OCI-LY7 (cell line): Measurements from ENCODE around the gene KLHDC10. TPM values are rescaled to one million over a fixed set of nuclear protein-coding genes. Genes with fewer than 3 reads are reported as not detected.

ENCODE experiments used
- BruUV-seq: library from RNA; stranded (reverse); fragments of 400-500 nt; replicated peaks from 2 replicates; lab custom pipeline; 2021; lab: Mats Ljungman, UMichigan
- CTCF ChIA-PET: fragments of 300-600 bp; sonication (Branson Sonifier 250); formaldehyde crosslinking; loops from one replicate; lab custom pipeline; 2022; ENCODE audit warnings: antibody characterized with exemption; ENCODE audit not compliant: unreplicated experiment; lab: Charles Lee
- POLR2A ChIA-PET: fragments of 300-600 bp; sonication (Branson Sonifier 250); formaldehyde crosslinking; loops from one replicate; lab custom pipeline; 2022; ENCODE audit warnings: antibody characterized with exemption; lab: Charles Lee
- DNase-seq: peaks from one replicate; pipeline ENCODE4 v3.0.0-alpha.2; 2015; ENCODE audit warnings: low spot score
- H2AFZ ChIP-seq: fragments of 200-600 bp; sonication (generic), shearing (Covaris generic); 2 replicates; pipeline ENCODE4 v1.6.1; 2014; ENCODE audit warnings: mild to moderate bottlenecking, antibody characterized with exemption, low read length, moderate library complexity
- H3K27ac ChIP-seq: fragments of 200-600 bp; sonication (generic); 2 replicates; pipeline ENCODE4 v1.5.1; 2014; ENCODE audit warnings: mixed run types, low read depth, mild to moderate bottlenecking, moderate library complexity, low read length, inconsistent platforms; ENCODE audit not compliant: poor library complexity, severe bottlenecking
- H3K36me3 ChIP-seq: fragments of 200-600 bp; sonication (generic); 2 replicates; pipeline ENCODE4 v1.6.1; 2014; ENCODE audit warnings: mild to moderate bottlenecking, antibody characterized with exemption, low read length, moderate library complexity, mixed read lengths; ENCODE audit not compliant: insufficient read depth
- H3K4me1 ChIP-seq: fragments of 200-600 bp; sonication (generic); 2 replicates; pipeline ENCODE4 v1.5.1; 2014; ENCODE audit warnings: mild to moderate bottlenecking, low read length; ENCODE audit not compliant: insufficient read depth, poor library complexity, severe bottlenecking
- H3K4me2 ChIP-seq: fragments of 200-600 bp; sonication (generic); 2 replicates; pipeline ENCODE4 v1.6.1; 2014; ENCODE audit warnings: mild to moderate bottlenecking, low read length
- H3K4me3 ChIP-seq: fragments of 200-600 bp; sonication (generic); 2 replicates; pipeline ENCODE4 v1.5.1; 2014; ENCODE audit warnings: mild to moderate bottlenecking, low read depth, low read length; ENCODE audit not compliant: poor library complexity, severe bottlenecking
- H3K79me2 ChIP-seq: fragments of 200-600 bp; sonication (generic); 2 replicates; pipeline ENCODE4 v1.6.1; 2016; ENCODE audit warnings: low read depth, mild to moderate bottlenecking, low read length, moderate library complexity, mixed read lengths; ENCODE audit not compliant: insufficient read depth
- H3K9me2 ChIP-seq: fragments of 200-600 bp; sonication (generic); 2 replicates; pipeline ENCODE4 v1.6.1; 2016; ENCODE audit warnings: mild to moderate bottlenecking, low read length, mixed read lengths; ENCODE audit not compliant: insufficient read depth
- H3K9me3 ChIP-seq: fragments of 200-600 bp; sonication (generic); 2 replicates; pipeline ENCODE4 v1.6.1; 2014; ENCODE audit warnings: mild to moderate bottlenecking, mixed run types, low read length, mixed read lengths
- H4K20me1 ChIP-seq: fragments of 200-600 bp; sonication (generic); 2 replicates; pipeline ENCODE4 v1.6.1; 2014; ENCODE audit warnings: mild to moderate bottlenecking, antibody characterized with exemption, low read length, moderate library complexity, mixed read lengths; ENCODE audit not compliant: insufficient read depth
- CTCF ChIP-seq: fragments of 200-600 bp; sonication (generic); conservative IDR thresholded peaks from 2 replicates; pipeline ENCODE4 v1.5.1; 2014; ENCODE audit warnings: mild to moderate bottlenecking, antibody characterized with exemption, low read length, moderate library complexity, mixed read lengths
- EZH2phosphoT487 ChIP-seq: fragments of 200-600 bp; sonication (generic); IDR thresholded peaks from 2 replicates; pipeline ENCODE4 v1.6.1; 2018; ENCODE audit warnings: low read depth, borderline replicate concordance, mild to moderate bottlenecking, mixed run types, antibody characterized with exemption, low read length, moderate library complexity, mixed read lengths
- intact Hi-C: fragments of 100-400 bp; cut with micrococcal nuclease; formaldehyde crosslinking; loops from one replicate; pipeline ENCODE4 v1.10.0; 2022; ENCODE audit not compliant: unreplicated experiment
- total RNA-seq, 2 experiments: library from RNA; depleted of rRNA in 1 of 2; stranded (reverse); fragments of >200 nt in 1 of 2; shearing (Covaris generic) in 1 of 2; gene quantifications; 2 replicates each; pipeline ENCODE4 v1.2.3, GENCODE V29; 2014 to 2022

KLHDC10 gene
- total RNA-seq, 2 experiments from 2014 or later: 15.9 to 21.2 TPM

- TF ChIP-seq EZH2phosphoT487: no peak
- no peak for TF ChIP-seq CTCF
- peaks cover 19% of the 10 kb centered on the region for H3K36me3 ChIP-seq
- no peaks in the 10 kb centered on the region for H3K9me3 ChIP-seq
- H3K79me2 ChIP-seq: peaks cover 39% of the 10 kb centered on the region
- H4K20me1 ChIP-seq: no peaks in the 10 kb centered on the region; the same call in 1 of the 2 replicates
- CTCF ChIA-PET: interaction anchor here (0.9 kb wide), 1 partner anchor 15 kb away, joined by 3 read pairs; no protein-coding TSS in a partner anchor
- no TSS peak for BruUV-seq
- H3K4me2 ChIP-seq: no peak overlapping the region
- H3K4me1 ChIP-seq: peaks cover 6% of the 10 kb centered on the region
- intact Hi-C loops: no loop called here
- POLR2A ChIA-PET: interaction anchor here (0.6 to 1.0 kb wide), 4 partner anchors 17 to 353 kb away, joined by 3 read pairs; no protein-coding TSS in a partner anchor
- H2AFZ ChIP-seq: no peak overlapping the region
- no peak overlapping the region for H3K4me3 ChIP-seq
- no peak for DNase-seq
- H3K27ac ChIP-seq: no peak overlapping the region
- no peaks in the 10 kb centered on the region for H3K9me2 ChIP-seq
Observed at GRCh38 chr7:130086938-130087337, 16.6 kb downstream of the KLHDC10 start.

GRCh38 chr7:130087364-130087763, 17.0 kb downstream of the KLHDC10 start:
- H3K4me3 ChIP-seq: no peak overlapping the region
- peaks cover 19% of the 10 kb centered on the region for H3K36me3 ChIP-seq
- intact Hi-C loops: no loop called here
- H3K9me3 ChIP-seq: no peaks in the 10 kb centered on the region
- H3K9me2 ChIP-seq: no peaks in the 10 kb centered on the region
- POLR2A ChIA-PET: interaction anchor here (0.6 to 1.0 kb wide), 5 partner anchors 18 to 724 kb away, joined by 3 to 4 read pairs (median 3); no protein-coding TSS in a partner anchor
- H3K4me1 ChIP-seq: peaks cover 10% of the 10 kb centered on the region
- H3K79me2 ChIP-seq: peaks cover 44% of the 10 kb centered on the region
- no peak for TF ChIP-seq CTCF
- H3K27ac ChIP-seq: no peak overlapping the region
- no TSS peak for BruUV-seq
- DNase-seq: no peak
- no peaks in the 10 kb centered on the region; the same call in 1 of the 2 replicates for H4K20me1 ChIP-seq
- CTCF ChIA-PET: interaction anchor here (0.9 kb wide), 1 partner anchor 15 kb away, joined by 3 read pairs; no protein-coding TSS in a partner anchor
- no peak overlapping the region for H2AFZ ChIP-seq
- no peak overlapping the region for H3K4me2 ChIP-seq
